GM12878 (cell line): Measurements from ENCODE around the gene N4BP2L2. TPM values are rescaled to one million over a fixed set of nuclear protein-coding genes. Genes with fewer than 3 reads are reported as not detected.

ENCODE experiments used
- BACH1 ChIP-seq: fragments of 450-650 bp; IDR thresholded peaks from 2 replicates; pipeline ENCODE4 v1.6.1; 2017; ENCODE audit warnings: mild to moderate bottlenecking, borderline replicate concordance
- BHLHE40 ChIP-seq, 2 experiments: fragments of 450-650 bp in 1 of 2; IDR thresholded peaks; 2 replicates each; pipeline ENCODE4 v1.6.1; 2011 to 2017; ENCODE audit warnings: low read depth in 2 of 2, borderline replicate concordance in 1 of 2, improper control_type of control experiment in 1 of 2, low read length in 1 of 2, mild to moderate bottlenecking in 1 of 2
- CBX5 ChIP-seq: sonication (generic); IDR thresholded peaks from 2 replicates; pipeline ENCODE4 v1.6.1; 2016; ENCODE audit warnings: low read depth, moderate library complexity, mild to moderate bottlenecking, inconsistent platforms
- CHD4 ChIP-seq: fragments of 200-600 bp; sonication (generic); IDR thresholded peaks from 2 replicates; pipeline ENCODE4 v1.6.1; 2016; ENCODE audit warnings: mild to moderate bottlenecking
- IRF4 ChIP-seq: IDR thresholded peaks from 2 replicates; pipeline ENCODE4 v1.6.1; 2011; ENCODE audit warnings: low read depth, low read length
- JUNB ChIP-seq: IDR thresholded peaks from 2 replicates; pipeline ENCODE4 v1.6.1; 2016; ENCODE audit warnings: antibody characterized with exemption, mild to moderate bottlenecking
- MEF2A ChIP-seq: IDR thresholded peaks from 2 replicates; pipeline ENCODE4 v1.6.1; 2011; ENCODE audit warnings: low read depth, mild to moderate bottlenecking, low read length, moderate library complexity; ENCODE audit not compliant: insufficient read depth
- NR2C1 ChIP-seq: fragments of 450-650 bp; IDR thresholded peaks from 2 replicates; pipeline ENCODE4 v1.6.1; 2017; ENCODE audit warnings: antibody characterized with exemption, mild to moderate bottlenecking, moderate library complexity
- PAX5 ChIP-seq: IDR thresholded peaks from 2 replicates; pipeline ENCODE4 v1.6.1; 2011; ENCODE audit warnings: low read depth, low read length, borderline replicate concordance
- RCOR1 ChIP-seq: conservative IDR thresholded peaks from 2 replicates; pipeline ENCODE4 v1.6.1; 2012; ENCODE audit warnings: low read depth, low read length, improper control_type of control experiment
- SMC3 ChIP-seq: IDR thresholded peaks from 2 replicates; pipeline ENCODE4 v1.6.1; 2011; ENCODE audit warnings: low read length, improper control_type of control experiment, borderline replicate concordance
- STAT1 ChIP-seq: fragments of 450-650 bp; conservative IDR thresholded peaks from 2 replicates; pipeline ENCODE4 v1.6.1; 2014; ENCODE audit warnings: antibody characterized with exemption, mild to moderate bottlenecking
- ZBED1 ChIP-seq: IDR thresholded peaks from 2 replicates; pipeline ENCODE4 v1.6.1; 2016; ENCODE audit warnings: borderline replicate concordance
- ZNF384 ChIP-seq: IDR thresholded peaks from 2 replicates; pipeline ENCODE4 v1.6.1; 2012; ENCODE audit warnings: low read depth, mild to moderate bottlenecking, low read length, improper control_type of control experiment, borderline replicate concordance
- ZSCAN29 ChIP-seq: fragments of 450-650 bp; IDR thresholded peaks from 2 replicates; pipeline ENCODE4 v1.6.1; 2017; ENCODE audit warnings: mild to moderate bottlenecking, moderate library complexity
- polyA plus RNA-seq, 11 experiments: library from polyadenylated mRNA; depleted of rRNA in 4 of 11; unstranded in 6 of 11; stranded (reverse) in 5 of 11; fragments of >200 nt; fragmentation: Nextera tagmentation in 4 of 11; fragmentation: Illumina TruSeq in 1 of 11; extraction: Ambion mirVana in 4 of 11; extraction: Trizol in 1 of 11; gene quantifications; 1 replicate in 1 of 11; 2 replicates in 10 of 11; pipeline versions ENCODE4 v1.2.1 to v1.2.3, GENCODE V29; 2011 to 2016; ENCODE audit warnings: inconsistent platforms in 2 of 11, missing spikeins in 2 of 11, low read depth in 1 of 11
- total RNA-seq, 4 experiments: library from RNA; depleted of rRNA in 3 of 4; stranded (reverse); fragments of >200 nt in 3 of 4; fragmentation: Illumina TruSeq in 1 of 4; extraction: Trizol in 1 of 4; gene quantifications; 2 replicates each; pipeline versions ENCODE4 v1.2.1 to v1.2.3, GENCODE V29; 2013 to 2021
- TF ChIP-seq, protein P1 (sequence below): IDR thresholded peaks from 2 replicates; pipeline ENCODE4 v1.6.1; 2012; ENCODE audit warnings: improper control_type of control experiment, low read depth, low read length; ENCODE audit not compliant: insufficient replicate concordance
- TF ChIP-seq, protein P2 (sequence below): fragments of 450-650 bp; conservative IDR thresholded peaks from 2 replicates; pipeline ENCODE4 v1.6.1; 2017; ENCODE audit warnings: mild to moderate bottlenecking, moderate library complexity
- TF ChIP-seq, protein P3 (sequence below): fragments of 450-650 bp; formaldehyde crosslinking; IDR thresholded peaks from 2 replicates; pipeline ENCODE4 v1.4.0; 2022; ENCODE audit warnings: mild to moderate bottlenecking, moderate library complexity

The N4BP2L2 gene
- total and polyA plus RNA-seq, 10 of the 15 experiments (the other 5 are each of a cell fraction or from before 2014, with no cell fraction given): 41.7 to 87.1 (median 61.2) TPM

DNA sequence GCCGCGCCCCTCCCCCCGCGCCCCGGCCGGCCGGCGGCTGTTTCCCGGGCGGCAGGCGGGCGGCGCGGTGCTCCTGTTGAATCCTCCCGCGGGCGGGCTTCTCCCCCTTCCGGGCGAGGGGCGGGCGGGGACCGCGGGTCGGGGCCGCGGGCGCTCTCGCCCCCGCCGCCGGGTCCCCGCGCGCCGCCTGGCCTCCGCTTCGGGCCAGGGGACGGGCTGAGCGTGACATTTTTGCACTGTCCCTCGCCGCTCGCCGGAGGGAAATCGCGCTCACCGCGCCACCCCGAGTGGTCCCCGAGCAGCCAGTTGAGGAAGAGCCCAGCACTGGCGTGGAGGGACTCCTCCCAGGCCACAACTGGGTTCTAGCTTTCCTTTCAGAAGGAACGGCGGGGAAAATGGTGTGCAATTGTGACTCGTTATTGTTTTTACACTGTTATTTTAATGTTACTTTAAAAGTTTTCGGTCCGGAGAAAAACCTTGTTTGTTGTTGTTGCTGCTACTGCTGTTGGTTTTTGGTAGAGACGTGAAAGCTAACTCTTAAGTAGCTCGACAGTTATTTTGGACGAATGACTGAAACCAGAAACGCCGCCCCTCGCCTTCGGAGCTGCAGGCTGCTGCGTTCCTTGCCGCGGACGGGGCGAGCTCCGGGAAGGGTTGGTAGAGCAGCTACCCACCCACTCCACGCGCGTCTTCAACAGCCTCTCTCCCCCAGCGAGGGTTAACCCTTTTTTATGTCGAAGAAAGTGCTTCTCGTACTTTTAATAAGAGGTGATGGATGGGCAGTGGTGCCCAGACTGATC, 48.6 kb upstream of the N4BP2L2 start (continued):
- 0 out of 2 replicates have a peak, but pooled peaks have one; percentile 3 for TF ChIP-seq SMC3
- TF ChIP-seq ZBED1: no peak
- no peak for TF ChIP-seq ZNF384
- TF ChIP-seq CHD4: no peak
- TF ChIP-seq BHLHE40 (IDR thresholded peaks at IDR 0.05; ENCODE audit: borderline replicate concordance in 1 of 2, low read depth in 2 of 2, low read length in 1 of 2): 0 out of 4 replicates have a peak, but pooled peaks of 1 of the 2 experiments have one; percentile 35
- TF ChIP-seq BACH1: 0 out of 2 replicates have a peak, but pooled peaks have one; percentile 17
- TF ChIP-seq NR2C1: no peak
- TF ChIP-seq IRF4: no peak
- TF ChIP-seq, protein P1, sequence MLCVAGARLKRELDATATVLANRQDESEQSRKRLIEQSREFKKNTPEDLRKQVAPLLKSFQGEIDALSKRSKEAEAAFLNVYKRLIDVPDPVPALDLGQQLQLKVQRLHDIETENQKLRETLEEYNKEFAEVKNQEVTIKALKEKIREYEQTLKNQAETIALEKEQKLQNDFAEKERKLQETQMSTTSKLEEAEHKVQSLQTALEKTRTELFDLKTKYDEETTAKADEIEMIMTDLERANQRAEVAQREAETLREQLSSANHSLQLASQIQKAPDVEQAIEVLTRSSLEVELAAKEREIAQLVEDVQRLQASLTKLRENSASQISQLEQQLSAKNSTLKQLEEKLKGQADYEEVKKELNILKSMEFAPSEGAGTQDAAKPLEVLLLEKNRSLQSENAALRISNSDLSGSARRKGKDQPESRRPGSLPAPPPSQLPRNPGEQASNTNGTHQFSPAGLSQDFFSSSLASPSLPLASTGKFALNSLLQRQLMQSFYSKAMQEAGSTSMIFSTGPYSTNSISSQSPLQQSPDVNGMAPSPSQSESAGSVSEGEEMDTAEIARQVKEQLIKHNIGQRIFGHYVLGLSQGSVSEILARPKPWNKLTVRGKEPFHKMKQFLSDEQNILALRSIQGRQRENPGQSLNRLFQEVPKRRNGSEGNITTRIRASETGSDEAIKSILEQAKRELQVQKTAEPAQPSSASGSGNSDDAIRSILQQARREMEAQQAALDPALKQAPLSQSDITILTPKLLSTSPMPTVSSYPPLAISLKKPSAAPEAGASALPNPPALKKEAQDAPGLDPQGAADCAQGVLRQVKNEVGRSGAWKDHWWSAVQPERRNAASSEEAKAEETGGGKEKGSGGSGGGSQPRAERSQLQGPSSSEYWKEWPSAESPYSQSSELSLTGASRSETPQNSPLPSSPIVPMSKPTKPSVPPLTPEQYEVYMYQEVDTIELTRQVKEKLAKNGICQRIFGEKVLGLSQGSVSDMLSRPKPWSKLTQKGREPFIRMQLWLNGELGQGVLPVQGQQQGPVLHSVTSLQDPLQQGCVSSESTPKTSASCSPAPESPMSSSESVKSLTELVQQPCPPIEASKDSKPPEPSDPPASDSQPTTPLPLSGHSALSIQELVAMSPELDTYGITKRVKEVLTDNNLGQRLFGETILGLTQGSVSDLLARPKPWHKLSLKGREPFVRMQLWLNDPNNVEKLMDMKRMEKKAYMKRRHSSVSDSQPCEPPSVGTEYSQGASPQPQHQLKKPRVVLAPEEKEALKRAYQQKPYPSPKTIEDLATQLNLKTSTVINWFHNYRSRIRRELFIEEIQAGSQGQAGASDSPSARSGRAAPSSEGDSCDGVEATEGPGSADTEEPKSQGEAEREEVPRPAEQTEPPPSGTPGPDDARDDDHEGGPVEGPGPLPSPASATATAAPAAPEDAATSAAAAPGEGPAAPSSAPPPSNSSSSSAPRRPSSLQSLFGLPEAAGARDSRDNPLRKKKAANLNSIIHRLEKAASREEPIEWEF: no peak
- TF ChIP-seq, protein P2, sequence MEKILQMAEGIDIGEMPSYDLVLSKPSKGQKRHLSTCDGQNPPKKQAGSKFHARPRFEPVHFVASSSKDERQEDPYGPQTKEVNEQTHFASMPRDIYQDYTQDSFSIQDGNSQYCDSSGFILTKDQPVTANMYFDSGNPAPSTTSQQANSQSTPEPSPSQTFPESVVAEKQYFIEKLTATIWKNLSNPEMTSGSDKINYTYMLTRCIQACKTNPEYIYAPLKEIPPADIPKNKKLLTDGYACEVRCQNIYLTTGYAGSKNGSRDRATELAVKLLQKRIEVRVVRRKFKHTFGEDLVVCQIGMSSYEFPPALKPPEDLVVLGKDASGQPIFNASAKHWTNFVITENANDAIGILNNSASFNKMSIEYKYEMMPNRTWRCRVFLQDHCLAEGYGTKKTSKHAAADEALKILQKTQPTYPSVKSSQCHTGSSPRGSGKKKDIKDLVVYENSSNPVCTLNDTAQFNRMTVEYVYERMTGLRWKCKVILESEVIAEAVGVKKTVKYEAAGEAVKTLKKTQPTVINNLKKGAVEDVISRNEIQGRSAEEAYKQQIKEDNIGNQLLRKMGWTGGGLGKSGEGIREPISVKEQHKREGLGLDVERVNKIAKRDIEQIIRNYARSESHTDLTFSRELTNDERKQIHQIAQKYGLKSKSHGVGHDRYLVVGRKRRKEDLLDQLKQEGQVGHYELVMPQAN: peak; percentile 44; the same call in 1 of the 2 replicates
- no peak for TF ChIP-seq PAX5
- no peak for TF ChIP-seq MEF2A
- TF ChIP-seq, protein P3, sequence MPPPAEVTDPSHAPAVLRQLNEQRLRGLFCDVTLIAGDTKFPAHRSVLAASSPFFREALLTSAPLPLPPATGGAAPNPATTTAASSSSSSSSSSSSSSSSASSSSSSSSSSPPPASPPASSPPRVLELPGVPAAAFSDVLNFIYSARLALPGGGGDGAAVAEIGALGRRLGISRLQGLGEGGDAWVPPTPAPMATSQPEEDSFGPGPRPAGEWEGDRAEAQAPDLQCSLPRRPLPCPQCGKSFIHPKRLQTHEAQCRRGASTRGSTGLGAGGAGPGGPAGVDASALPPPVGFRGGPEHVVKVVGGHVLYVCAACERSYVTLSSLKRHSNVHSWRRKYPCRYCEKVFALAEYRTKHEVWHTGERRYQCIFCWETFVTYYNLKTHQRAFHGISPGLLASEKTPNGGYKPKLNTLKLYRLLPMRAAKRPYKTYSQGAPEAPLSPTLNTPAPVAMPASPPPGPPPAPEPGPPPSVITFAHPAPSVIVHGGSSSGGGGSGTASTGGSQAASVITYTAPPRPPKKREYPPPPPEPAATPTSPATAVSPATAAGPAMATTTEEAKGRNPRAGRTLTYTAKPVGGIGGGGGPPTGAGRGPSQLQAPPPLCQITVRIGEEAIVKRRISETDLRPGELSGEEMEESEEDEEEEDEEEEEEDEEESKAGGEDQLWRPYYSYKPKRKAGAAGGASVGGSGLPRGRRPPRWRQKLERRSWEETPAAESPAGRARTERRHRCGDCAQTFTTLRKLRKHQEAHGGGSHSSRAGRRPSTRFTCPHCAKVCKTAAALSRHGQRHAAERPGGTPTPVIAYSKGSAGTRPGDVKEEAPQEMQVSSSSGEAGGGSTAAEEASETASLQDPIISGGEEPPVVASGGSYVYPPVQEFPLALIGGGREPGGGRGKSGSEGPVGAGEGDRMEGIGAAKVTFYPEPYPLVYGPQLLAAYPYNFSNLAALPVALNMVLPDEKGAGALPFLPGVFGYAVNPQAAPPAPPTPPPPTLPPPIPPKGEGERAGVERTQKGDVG: no peak
- TF ChIP-seq ZSCAN29: no peak
- no peak for TF ChIP-seq CBX5
- no peak for TF ChIP-seq RCOR1
- TF ChIP-seq STAT1: no peak
- TF ChIP-seq JUNB: no peak
